Embryonic facial prominence (tissue), 1 donor: ENCODE measurements around the gene COX7A1.

ENCODE experiments used
- DNase-seq: peaks from one replicate; pipeline ENCODE4 v3.0.0-alpha.2; 2016; ENCODE audit errors: extremely low spot score

Gene COX7A1

DNA sequence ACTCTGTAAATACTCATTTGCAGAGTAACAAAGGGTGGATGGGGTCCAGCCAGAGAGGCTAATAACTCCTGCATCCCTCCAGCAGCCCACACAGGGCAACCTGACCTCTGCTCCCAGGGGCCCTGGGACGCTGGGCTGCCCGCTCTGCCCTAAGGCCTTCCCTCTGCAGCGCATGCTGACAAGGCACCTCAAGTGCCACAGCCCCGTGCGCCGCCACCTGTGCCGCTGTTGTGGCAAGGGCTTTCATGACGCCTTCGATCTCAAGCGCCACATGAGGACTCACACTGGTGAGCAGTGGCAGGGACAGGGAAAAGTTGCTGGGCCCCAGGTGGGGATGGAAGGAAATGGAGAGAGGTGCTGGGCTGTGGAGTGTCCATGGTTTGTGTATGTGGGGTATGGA, 39.6 kb downstream of the COX7A1 start:
- DNase-seq = no peak

DNA sequence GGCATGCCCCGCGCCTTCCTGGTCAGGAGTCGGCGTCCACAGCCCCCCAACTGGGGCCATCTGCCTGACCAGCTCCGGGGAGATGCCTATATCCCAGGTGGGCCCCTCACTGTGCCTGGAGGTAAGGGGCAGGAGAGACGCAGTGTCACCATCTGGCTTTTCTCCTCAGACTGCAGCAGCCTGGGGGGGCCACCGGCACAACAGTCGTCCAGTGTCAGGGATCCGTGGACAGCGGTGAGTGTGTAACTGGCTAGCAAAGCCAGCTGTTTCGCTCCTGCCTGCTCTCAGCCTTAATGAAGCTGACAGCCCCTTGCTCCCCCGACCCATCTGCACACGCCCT, 41.1 kb downstream of the COX7A1 start:
- DNase-seq = no peak

DNA sequence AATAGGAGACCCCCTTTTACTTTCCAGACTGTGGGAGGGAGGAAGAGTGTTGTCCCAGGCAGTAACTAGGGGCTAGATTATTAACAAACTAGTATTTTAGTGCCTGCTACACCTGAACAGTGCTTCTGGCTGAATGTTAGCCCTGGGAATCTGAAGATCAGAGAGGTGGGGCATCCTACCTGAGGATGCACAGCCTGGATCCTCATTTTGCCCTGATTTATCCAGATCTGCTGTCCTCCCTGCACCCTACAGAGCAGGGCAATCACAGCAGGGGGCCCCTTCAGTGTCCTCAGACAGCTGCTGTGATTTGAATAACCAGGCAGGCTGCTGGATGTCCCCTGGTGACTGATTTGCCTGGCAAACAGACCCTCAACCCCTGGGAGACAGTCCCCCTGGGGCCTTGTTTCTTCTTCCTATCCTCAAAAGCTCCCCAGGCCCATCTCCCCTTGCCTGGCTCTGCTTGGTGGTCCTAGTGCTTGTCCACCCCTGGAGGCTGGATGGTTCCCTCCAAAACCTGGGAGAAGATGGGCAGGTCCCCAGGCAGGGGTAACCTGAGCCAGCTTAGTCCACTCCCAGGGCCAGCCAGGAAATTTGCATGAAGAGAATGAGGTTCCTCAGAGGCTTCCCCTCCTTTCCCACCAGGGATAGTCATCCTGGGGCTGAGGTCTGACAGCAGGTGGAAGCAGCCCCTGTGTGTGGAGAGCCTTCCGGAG, 41.6 kb downstream of the COX7A1 start, which contains the start of gene OVOL3:
Gene OVOL3 (plus strand): TSS at position 657 of the 713 bp plus-strand sequence. CDS start 60 bp downstream, outside the sequence.
- no peak for DNase-seq

DNA sequence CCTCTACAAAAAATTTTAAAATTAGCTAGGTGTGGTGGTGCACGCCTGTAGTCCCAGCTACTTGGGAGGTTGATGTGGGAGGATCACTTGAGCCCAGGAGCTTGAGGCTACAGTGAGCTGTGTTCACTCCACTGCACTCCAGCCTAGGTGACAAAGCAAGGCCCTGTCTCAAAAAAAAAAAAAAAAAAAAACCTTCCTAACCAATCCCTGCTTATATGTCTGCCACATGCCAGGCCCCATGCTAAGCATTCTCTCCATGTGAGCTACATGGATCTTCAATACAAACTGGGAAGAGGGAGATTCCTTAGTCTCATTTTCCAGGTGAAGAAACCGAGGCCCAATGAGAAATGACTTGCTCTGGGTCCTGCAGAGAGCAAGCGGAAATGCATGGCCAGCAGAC, 43.6 kb downstream of the COX7A1 start:
- no peak for DNase-seq

DNA sequence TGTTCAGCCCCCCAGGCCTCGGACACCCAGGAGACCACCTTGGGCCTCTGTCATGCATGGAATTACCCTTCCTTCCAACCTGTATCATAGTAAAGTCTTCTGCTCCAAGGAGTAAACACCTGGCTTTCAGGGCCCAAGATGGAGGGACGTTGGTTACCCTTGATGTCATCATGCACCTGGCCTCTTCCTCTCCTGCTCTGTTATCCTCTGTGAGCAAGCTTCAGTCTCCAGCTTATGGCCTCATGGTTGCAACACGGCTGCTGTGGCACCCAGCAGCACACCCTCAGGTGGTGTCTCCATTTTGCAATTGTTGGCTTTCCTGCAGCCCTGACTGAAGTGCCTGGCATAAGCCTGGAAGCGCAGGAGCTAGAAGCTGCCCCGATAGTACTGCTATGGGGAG, 45.3 kb downstream of the COX7A1 start:
- DNase-seq = no peak

DNA sequence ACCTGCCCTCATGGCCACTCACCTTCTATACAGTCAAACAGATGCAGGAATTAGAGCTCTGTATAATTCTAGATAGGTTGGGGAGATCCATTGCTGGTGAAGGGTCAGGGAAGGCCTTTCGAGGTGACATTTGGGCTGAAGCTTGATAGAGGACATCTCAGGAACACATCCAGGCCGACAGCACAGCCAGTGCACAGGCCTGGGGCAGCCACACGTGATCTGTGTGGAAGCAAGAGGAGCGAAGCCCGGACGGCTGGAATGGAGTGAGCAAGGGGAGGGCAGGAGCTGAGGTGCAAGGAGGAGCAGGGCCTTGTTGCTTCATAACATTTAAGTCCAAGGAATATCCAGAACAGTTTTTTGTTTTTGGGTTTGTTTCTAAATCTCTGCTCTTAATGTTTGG, 45.8 kb downstream of the COX7A1 start:
- DNase-seq = no peak

DNA sequence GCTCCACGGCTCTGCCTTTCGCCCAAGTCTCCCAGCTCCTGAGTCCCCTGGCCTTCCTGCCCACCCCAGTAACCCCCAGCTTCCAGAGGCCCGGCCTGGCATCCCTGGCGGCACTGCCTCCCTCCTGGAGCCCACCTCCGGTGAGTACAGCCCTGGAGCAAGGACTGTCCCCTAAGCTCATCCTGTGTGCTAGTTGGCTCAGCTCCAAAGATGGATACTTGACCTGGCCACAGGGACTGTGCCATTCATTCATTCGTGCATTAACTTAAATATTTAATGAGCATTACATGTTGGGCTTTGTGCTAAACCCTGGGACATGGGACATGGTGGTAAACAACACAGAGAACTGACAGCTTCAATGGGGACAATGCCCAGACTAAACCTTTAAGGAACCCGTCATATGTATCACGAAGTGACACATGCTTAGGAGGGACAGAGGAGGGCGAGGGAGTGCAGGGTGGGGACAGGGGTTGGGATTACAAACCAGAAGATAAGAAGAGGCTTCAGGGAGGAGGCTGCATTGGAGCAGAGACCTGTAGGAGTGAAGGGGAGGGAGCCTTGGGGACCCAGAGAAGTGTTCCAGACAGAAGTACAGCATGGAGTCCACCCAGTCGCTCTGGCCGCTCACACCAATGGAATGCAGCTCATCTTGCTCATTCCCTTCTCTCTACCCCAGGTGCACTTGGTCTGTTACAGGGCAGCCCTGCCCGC, 48.2 kb downstream of the COX7A1 start:
- no peak for DNase-seq

DNA sequence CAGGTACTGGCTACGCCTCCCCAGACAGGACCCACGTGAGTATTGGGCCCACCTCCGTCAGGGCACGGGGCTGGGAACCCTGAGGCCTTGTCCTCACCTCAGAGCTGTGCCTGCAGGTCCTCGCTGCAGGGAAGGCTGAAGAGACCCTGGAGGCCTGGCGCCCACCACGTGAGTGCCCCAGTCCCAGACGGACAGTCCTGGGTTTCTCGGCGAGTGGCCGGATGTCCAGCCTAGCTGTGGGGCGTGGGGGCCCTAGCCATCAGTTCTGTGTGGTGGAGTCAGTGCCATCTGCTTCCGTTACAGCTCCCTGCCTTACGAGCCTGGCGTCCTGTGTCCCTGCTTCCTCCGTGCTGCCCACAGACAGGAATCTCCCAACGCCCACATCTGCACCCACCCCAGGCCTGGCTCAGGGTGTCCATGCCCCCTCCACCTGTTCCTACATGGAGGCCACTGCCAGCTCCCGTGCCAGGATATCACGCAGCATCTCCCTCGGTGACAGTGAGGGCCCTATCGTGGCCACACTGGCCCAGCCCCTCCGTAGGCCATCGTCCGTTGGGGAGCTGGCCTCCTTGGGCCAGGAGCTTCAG, 49.1 kb downstream of the COX7A1 start:
- DNase-seq = no peak

DNA sequence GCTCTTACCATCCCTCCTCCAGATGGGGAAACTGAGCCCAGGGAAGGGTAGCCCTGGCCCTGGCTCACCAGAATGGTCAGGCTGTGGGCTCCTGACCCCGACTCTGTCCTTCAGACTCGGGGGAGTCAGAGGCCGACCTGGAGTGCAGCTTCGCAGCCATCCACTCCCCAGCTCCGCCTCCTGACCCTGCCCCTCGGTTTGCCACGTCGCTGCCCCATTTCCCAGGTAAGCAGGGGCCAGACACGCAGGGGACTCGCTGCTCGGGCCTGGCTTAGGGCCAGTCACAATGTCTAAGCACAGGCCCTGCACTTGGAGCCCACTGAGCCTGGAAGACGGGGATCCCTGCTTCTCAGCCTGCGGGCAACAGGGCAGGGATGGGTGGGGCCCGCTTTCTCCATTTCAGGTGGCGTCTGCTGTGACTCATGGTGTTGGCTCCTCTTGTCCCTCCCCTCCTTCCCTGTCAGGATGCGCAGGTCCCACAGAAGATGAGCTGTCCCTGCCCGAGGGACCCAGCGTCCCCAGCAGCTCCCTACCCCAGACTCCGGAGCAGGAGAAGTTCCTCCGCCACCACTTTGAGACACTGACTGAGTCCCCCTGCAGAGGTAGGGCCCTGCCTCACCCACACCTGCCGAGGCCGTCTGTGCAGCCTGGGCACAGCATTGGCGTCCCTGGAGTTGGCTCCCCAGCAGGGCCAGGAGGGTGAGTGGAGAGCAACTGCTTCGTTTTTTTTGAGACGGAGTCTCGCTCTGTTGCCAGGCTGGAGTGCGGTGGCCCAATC, 50.5 kb downstream of the COX7A1 start:
- DNase-seq = no peak
